Panc1 (cell line): ENCODE measurements around the gene IRF9. TPM values are rescaled to one million over a fixed set of nuclear protein-coding genes. Genes with fewer than 3 reads are reported as not detected.

ENCODE experiments used
- ATAC-seq: fragments of 200-7000 bp; cut with Tn5 transposase; 2 replicates; pipeline ENCODE4 v1.9.1; 2020; ENCODE audit warnings: mild to moderate bottlenecking, moderate library complexity
- BruUV-seq: library from RNA; stranded (reverse); fragments of 400-500 nt; replicated peaks from 2 replicates; lab custom pipeline; 2021; lab: Mats Ljungman, UMichigan
- CTCF ChIA-PET: fragments of 300-600 bp; sonication (Branson Sonifier 250); formaldehyde crosslinking; loops from one replicate; lab custom pipeline; 2022; ENCODE audit warnings: antibody characterized with exemption; lab: Charles Lee
- POLR2A ChIA-PET: fragments of 300-600 bp; sonication (Branson Sonifier 250); formaldehyde crosslinking; loops from one replicate; lab custom pipeline; 2022; ENCODE audit warnings: antibody characterized with exemption; lab: Charles Lee
- DNase-seq: peaks from one replicate; pipeline ENCODE4 v3.0.0-alpha.2; 2010; ENCODE audit warnings: low read depth, low spot score
- H3K27ac ChIP-seq: 2 replicates; pipeline ENCODE4 v1.5.1; 2011; ENCODE audit warnings: mild to moderate bottlenecking, low read length, inconsistent platforms
- H3K27me3 ChIP-seq: fragments of 200-500 bp; sonication (Bioruptor generic); 2 replicates; pipeline ENCODE4 v1.6.0; 2014; ENCODE audit warnings: low read length, inconsistent platforms; ENCODE audit not compliant: control insufficient read depth, insufficient read depth
- H3K36me3 ChIP-seq: fragments of 200-500 bp; sonication (Bioruptor generic); 2 replicates; pipeline ENCODE4 v1.5.1; 2014; ENCODE audit warnings: inconsistent platforms, mild to moderate bottlenecking, low read length, moderate library complexity; ENCODE audit not compliant: control insufficient read depth, insufficient read depth
- H3K4me1 ChIP-seq: 2 replicates; pipeline ENCODE4 v1.5.1; 2011; ENCODE audit warnings: inconsistent platforms, mild to moderate bottlenecking, low read length, moderate library complexity; ENCODE audit not compliant: control insufficient read depth, insufficient read depth
- H3K4me3 ChIP-seq, 2 experiments: 2 replicates each; pipeline ENCODE4 v1.5.1; 2011 to 2012; ENCODE audit warnings: low read depth in 2 of 2, low read length in 2 of 2, mild to moderate bottlenecking in 2 of 2, inconsistent platforms in 1 of 2, moderate library complexity in 1 of 2
- H3K9me3 ChIP-seq: fragments of 200-500 bp; sonication (Bioruptor generic); 2 replicates; pipeline ENCODE4 v1.5.1; 2014; ENCODE audit warnings: low read depth, mild to moderate bottlenecking, inconsistent platforms, low read length, moderate library complexity; ENCODE audit not compliant: control insufficient read depth, insufficient read depth
- POLR2AphosphoS5 ChIP-seq: IDR thresholded peaks from 2 replicates; pipeline ENCODE4 v1.6.1; 2012; ENCODE audit warnings: mild to moderate bottlenecking, low read depth, low read length, moderate library complexity
- SIN3A ChIP-seq: IDR thresholded peaks from 2 replicates; pipeline ENCODE4 v1.6.1; 2012; ENCODE audit warnings: low read depth, mild to moderate bottlenecking, low read length, moderate library complexity, borderline replicate concordance; ENCODE audit not compliant: insufficient read depth
- TCF7L2 ChIP-seq: IDR thresholded peaks from 2 replicates; pipeline ENCODE4 v1.6.1; 2011; ENCODE audit warnings: mild to moderate bottlenecking, low read depth, low read length, inconsistent platforms
- in situ Hi-C: cut with HindIII; loops from 2 replicates; pipeline ENCODE4 v1.10.0; 2016; ENCODE audit warnings: low sequenced_read_pairs, low pct_unique_long_range_greater_than_20kb
- intact Hi-C: fragments of 100-400 bp; cut with micrococcal nuclease; formaldehyde crosslinking; loops from one replicate; pipeline ENCODE4 v1.10.0; 2022; ENCODE audit not compliant: unreplicated experiment
- total RNA-seq: library from RNA; stranded (reverse); gene quantifications from one replicate; pipeline ENCODE4 v1.2.1, GENCODE V29; 2021; ENCODE audit not compliant: unreplicated experiment
- TF ChIP-seq, protein P1 (sequence below), 2 experiments: IDR thresholded peaks; 2 replicates each; pipeline ENCODE4 v1.6.1; 2011 to 2012; ENCODE audit warnings: low read depth in 2 of 2, control low read depth in 1 of 2, low read length in 1 of 2, mild to moderate bottlenecking in 1 of 2, moderate library complexity in 1 of 2; ENCODE audit not compliant: insufficient read depth in 1 of 2
- TF ChIP-seq, protein P2 (sequence below): fragments of 450-650 bp; IDR thresholded peaks from 2 replicates; pipeline ENCODE4 v1.5.1; 2017; ENCODE audit warnings: mild to moderate bottlenecking

IRF9 gene
- total RNA-seq, 1 experiment from 2014 or later: 24.5 TPM

DNA sequence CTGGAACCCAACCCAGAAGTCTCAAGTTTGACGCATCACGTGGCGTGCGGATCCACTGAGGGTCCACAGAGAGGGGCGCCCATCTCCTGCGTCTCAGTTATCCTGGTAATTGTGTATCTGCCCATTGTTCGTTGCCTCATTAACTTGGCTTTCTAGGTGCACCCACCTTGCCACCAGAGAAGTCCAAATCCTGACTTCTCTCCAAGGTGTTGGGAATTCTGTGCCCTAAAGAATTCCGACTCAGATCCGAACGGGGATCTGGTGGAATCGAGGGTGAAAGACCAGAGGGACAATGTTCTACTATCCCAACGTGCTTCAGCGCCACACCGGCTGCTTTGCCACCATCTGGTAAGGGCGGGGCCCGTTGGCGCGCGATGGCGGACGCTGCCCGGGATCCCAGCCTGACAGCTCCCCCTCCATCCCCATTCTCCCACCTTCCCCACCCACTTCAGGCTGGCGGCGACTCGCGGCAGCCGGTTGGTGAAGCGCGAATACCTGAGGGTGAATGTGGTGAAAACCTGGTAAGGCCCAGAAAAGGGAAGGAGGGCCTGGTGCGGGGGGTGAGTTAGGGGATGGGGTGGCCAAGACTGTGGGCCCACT is 11.3 kb downstream of the IRF9 start:
- Histone ChIP-seq H3K27me3 (no peaks in the 10 kb centered on the region), H3K9me3 (no peaks in the 10 kb centered on the region), H3K4me1 (no peaks in the 10 kb centered on the region), H3K27ac (no peak overlapping the region), H3K36me3 (no peaks in the 10 kb centered on the region), H3K4me3 (peak overlapping the region in 1 of 2 experiments; percentile 16; a peak in 1 of 4 replicates)
- intact Hi-C loops: no loop called here
- TF ChIP-seq SIN3A: no peak
- TF ChIP-seq, protein P1, sequence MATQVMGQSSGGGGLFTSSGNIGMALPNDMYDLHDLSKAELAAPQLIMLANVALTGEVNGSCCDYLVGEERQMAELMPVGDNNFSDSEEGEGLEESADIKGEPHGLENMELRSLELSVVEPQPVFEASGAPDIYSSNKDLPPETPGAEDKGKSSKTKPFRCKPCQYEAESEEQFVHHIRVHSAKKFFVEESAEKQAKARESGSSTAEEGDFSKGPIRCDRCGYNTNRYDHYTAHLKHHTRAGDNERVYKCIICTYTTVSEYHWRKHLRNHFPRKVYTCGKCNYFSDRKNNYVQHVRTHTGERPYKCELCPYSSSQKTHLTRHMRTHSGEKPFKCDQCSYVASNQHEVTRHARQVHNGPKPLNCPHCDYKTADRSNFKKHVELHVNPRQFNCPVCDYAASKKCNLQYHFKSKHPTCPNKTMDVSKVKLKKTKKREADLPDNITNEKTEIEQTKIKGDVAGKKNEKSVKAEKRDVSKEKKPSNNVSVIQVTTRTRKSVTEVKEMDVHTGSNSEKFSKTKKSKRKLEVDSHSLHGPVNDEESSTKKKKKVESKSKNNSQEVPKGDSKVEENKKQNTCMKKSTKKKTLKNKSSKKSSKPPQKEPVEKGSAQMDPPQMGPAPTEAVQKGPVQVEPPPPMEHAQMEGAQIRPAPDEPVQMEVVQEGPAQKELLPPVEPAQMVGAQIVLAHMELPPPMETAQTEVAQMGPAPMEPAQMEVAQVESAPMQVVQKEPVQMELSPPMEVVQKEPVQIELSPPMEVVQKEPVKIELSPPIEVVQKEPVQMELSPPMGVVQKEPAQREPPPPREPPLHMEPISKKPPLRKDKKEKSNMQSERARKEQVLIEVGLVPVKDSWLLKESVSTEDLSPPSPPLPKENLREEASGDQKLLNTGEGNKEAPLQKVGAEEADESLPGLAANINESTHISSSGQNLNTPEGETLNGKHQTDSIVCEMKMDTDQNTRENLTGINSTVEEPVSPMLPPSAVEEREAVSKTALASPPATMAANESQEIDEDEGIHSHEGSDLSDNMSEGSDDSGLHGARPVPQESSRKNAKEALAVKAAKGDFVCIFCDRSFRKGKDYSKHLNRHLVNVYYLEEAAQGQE (IDR thresholded peaks at IDR 0.05; ENCODE audit: insufficient read depth in 1 of 2, low read depth in 2 of 2, low read length in 1 of 2): no peak
- no peak for TF ChIP-seq TCF7L2
- no peak for TF ChIP-seq POLR2AphosphoS5
- TF ChIP-seq, protein P2, sequence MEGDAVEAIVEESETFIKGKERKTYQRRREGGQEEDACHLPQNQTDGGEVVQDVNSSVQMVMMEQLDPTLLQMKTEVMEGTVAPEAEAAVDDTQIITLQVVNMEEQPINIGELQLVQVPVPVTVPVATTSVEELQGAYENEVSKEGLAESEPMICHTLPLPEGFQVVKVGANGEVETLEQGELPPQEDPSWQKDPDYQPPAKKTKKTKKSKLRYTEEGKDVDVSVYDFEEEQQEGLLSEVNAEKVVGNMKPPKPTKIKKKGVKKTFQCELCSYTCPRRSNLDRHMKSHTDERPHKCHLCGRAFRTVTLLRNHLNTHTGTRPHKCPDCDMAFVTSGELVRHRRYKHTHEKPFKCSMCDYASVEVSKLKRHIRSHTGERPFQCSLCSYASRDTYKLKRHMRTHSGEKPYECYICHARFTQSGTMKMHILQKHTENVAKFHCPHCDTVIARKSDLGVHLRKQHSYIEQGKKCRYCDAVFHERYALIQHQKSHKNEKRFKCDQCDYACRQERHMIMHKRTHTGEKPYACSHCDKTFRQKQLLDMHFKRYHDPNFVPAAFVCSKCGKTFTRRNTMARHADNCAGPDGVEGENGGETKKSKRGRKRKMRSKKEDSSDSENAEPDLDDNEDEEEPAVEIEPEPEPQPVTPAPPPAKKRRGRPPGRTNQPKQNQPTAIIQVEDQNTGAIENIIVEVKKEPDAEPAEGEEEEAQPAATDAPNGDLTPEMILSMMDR: no peak
- no peak for DNase-seq
- POLR2A ChIA-PET: no interaction called here
- BruUV-seq: no TSS peak
- no peak for ATAC-seq
- CTCF ChIA-PET: no interaction called here
- in situ Hi-C loops: no loop called here

DNA sequence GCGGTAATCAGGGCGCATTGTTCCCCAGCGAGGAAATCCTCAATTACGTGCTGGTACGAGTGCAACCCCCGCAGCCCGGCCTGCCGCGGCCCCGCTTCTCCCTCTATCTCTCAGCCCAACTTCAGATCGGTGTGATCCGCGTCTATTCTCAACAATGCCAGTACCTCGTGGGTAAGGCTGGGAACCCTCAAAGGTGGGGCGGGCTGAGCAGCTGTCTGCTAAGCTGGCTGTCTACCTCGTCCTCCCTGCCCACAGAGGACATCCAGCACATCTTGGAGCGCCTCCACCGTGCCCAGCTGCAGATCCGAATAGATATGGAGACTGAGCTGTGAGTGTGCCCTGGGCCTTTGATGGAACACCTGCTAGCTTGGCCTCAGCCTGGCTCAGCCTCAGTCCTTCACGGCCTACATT is 11.8 kb downstream of the IRF9 start:
- Histone ChIP-seq H3K27me3 (no peaks in the 10 kb centered on the region), H3K4me3 (no peak overlapping the region; a peak in 1 of 4 replicates), H3K4me1 (no peaks in the 10 kb centered on the region; the same call in 1 of the 2 replicates), H3K36me3 (no peaks in the 10 kb centered on the region), H3K9me3 (no peaks in the 10 kb centered on the region), H3K27ac (no peak overlapping the region)
- in situ Hi-C loops: no loop called here
- CTCF ChIA-PET: no interaction called here
- TF ChIP-seq TCF7L2 (no peak), POLR2AphosphoS5 (no peak), SIN3A (no peak)
- TF ChIP-seq, protein P2: no peak
- TF ChIP-seq, protein P1 (IDR thresholded peaks at IDR 0.05; ENCODE audit: insufficient read depth in 1 of 2, low read depth in 2 of 2, low read length in 1 of 2): no peak
- BruUV-seq: no TSS peak
- POLR2A ChIA-PET: no interaction called here
- ATAC-seq (no peak), DNase-seq (no peak)
- intact Hi-C loops: no loop called here
